ENCODE results near the gene BHLHE40.
"Not testable (repeated sequence)": the region's sequence is repeated elsewhere in the genome, so short reads cannot be mapped to it uniquely, and the experiment has no call there.

BHLHE40 gene

GRCh38 chr3:4961865-4962264 is 17.4 kb upstream of the BHLHE40 start:
- DNase-seq (ENCODE audit: low read depth): not testable (repeated sequence)

DNA sequence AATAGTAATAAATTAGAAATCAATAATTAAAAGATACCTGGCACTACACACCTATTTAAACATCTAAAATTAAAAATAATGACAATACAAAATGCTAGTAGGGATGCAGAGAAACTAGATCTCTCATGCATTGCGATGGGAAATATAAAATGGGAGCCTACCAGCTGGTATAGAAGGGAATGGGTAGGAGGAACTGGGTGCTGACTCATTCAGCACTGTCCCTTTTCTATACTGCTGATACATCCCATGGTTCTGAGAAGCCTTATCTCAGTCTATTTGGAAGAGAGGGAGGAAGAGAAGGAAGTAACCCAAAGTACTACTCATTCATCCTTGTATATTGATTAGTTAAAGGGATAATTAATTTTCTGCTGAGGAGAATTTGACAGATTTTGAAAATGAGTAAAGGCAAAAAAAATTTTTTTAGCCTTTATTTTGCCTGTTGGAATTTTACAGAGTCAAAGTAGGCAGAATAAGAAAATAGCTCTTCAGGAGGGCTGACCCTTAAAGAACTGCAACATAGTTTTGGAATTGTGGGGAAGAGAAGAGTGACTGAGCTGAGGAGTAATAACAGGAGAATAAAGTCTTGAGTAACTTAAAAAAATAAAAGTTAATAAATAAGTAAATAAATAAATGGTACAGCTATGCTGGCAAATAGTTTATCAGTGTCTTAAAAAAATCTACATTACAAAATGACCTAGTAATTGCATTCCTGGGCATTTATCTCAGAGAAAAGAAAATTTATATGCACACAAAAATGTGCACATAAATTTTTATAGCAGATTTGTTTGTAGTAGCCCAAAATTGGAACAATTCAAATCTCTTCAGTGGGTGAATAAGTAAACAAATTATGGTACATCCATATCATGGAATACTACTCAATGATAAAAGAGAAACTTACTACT is 15.3 kb upstream of the BHLHE40 start:
- no peak for DNase-seq (ENCODE audit: low read depth)

GRCh38 chr3:4966006-4966405 is 13.2 kb upstream of the BHLHE40 start:
- DNase-seq (ENCODE audit: low read depth): not testable (repeated sequence)

GRCh38 chr3:4967683-4968082 is 11.6 kb upstream of the BHLHE40 start:
- DNase-seq (ENCODE audit: low read depth): not testable (repeated sequence)

DNA sequence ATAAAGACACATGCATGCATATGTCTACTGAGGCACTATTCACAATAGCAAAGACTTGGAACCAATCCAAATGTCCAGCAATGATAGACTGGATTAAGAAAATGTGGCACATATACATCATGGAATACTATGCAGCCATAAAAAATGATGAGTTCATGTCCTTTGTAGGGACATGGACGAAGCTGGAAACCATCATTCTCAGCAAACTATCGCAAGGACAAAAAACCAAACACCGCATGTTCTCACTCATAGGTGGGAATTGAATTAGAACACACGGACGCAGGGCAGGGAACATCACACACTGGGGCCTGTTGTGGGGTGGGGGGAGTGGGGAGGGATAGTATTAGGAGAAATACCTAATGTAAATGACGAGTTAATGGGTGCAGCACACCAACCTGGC is 7.8 kb upstream of the BHLHE40 start:
- DNase-seq (ENCODE audit: low read depth): not testable (repeated sequence)

- DNase-seq (ENCODE audit: low read depth): no peak
These were observed 7.4 kb upstream of the BHLHE40 start for GRCh38 chr3:4971838-4972237.

GRCh38 chr3:4972652-4973643 is 6.3 kb upstream of the BHLHE40 start:
- no peak for DNase-seq (ENCODE audit: low read depth)

DNA sequence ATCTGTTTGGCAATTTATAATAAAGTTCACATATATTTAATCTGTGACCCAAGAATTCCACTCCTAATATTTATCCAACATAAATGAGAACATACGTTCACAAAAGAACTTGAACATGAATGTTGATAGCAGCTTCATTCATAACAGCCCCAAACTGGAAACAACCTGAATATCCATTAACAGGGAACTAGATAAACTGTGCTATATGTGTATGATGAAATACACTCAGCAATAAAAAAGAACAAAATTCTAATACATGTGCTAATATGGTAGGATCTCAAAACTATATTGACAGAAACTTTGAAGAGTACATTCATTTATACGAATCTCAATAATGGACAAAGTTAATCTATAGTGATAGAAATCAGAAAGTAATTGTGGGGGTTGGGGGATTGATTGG is 5.1 kb upstream of the BHLHE40 start:
- DNase-seq (ENCODE audit: low read depth): no peak

- DNase-seq (ENCODE audit: low read depth): no peak
These were observed 3.1 kb upstream of the BHLHE40 start for GRCh38 chr3:4976109-4976508.

DNA sequence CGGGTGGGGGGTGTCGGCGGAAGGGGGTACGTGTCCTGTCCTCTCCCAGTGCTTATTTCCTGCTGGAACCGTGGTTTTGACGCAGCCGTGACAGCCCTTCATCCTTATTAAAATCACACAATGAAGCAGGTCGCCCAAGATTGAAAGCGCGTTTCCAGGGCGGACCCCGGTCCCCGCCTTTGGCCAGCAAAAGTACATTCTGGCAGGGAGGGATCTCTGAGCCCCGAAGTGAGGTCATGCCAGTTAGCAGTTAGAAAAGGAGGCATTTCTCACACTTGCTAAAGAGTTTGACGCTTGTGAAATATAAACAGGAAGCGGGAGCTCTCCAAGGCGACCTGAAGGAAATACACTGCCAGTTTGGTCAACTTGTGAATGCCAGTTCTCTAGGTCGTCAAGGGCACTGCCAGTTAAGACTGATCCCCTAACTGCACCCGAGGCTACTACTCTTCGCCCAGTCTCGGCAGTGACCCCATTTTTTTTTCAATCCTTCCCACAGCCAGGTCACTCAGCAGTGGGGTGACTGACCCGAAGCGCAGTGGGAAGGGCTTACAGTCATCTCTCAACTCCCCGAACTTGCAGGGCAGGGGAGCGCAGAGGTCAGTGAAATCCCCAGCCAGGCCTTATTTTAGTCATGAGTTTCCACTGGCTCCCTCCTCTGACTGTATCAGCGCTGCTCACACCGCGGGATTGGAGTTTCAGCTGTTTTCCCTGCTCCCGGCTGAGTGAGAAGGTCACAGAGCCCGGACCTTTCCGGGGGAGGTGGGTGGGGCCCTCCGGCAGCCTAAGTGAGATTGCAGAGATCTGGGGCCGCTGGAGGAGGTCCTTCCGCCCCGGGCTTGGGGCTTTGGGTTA is 2.0 kb upstream of the BHLHE40 start:
- DNase-seq (ENCODE audit: low read depth): peak; percentile 20

GRCh38 chr3:4977853-4978203 is 1.4 kb upstream of the BHLHE40 start:
- peak; percentile 29 for DNase-seq (ENCODE audit: low read depth)

DNA sequence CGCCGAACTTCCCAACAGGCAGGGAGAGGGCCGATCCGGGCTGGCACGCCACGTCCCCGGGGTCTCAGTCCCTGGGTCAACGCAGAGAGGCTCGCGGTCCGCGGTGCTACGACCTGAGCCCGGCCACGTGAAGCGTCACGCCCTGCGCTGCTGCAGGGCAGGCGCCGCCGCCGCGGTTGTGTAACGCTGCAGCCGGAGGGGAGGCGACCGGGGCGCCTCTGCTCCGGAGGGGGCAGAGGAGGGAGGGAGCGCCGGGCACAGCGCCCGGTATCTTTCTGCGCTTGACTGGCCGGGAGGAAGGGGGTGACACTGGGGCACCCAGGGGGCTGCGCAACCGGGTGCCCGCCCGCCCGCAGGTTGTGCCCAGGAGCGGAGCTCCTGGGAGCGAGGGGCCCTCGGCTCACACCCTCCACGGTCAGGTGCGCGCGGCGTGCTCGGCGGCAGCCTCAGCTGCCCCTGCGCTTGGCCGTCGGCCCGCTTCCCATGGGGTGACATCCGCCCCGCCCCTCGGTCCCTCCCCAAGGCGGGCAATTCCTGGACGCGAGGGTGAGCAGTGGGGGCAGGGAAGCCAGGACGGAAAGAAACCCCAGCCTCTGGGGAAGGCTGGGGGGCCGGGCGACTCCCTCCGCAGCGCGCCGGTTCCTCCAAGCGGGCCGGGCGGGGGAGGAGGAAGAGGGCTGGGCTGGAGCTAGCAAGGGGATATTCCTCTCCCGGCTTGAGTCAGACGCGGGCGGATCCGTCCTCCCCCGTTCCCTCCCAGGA is 852 bp upstream of the BHLHE40 start:
- peak; percentile 54 for DNase-seq (ENCODE audit: low read depth)

DNA sequence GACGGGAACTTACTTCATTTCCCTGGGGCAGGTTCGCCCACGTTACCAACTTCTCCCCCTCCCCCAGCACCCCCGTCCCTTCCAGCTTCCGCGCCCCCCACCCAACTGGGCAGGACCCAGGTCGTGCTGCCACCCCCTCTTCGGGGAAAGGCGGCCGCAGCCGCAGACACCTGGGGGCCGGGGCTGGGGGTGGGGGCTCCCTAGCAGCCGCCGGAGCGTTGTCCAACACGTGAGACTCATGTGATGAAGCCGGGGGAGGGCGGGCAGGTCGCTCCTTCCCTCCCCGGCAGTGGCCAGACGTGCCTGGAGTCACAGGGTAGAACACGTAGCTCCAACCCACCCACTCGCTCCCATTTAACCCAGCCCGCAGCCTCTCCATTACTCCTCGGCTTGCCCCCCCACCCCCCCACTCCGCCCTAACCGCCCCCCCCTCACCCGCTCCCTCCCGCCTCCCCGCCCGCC is 240 bp upstream of the BHLHE40 start:
- peak; percentile 70 for DNase-seq (ENCODE audit: low read depth)

- DNase-seq (ENCODE audit: low read depth): peak; percentile 85
These were observed 1.3 kb downstream of the BHLHE40 start for GRCh38 chr3:4980229-4981203.

GRCh38 chr3:4981294-4981664 is 2.0 kb downstream of the BHLHE40 start:
- no peak for DNase-seq (ENCODE audit: low read depth)

- no peak for DNase-seq (ENCODE audit: low read depth)
These were observed 2.6 kb downstream of the BHLHE40 start for GRCh38 chr3:4981665-4982494.

GRCh38 chr3:4982773-4983738 is 3.8 kb downstream of the BHLHE40 start:
- DNase-seq (ENCODE audit: low read depth): no peak
